OCI-LY7 (cell line): ENCODE data around the gene CD302. TPM values are rescaled to one million over a fixed set of nuclear protein-coding genes. Genes with fewer than 3 reads are reported as not detected.
"Not testable (repeated sequence)": the region's sequence is repeated elsewhere in the genome, so short reads cannot be mapped to it uniquely, and the experiment has no call there.

Experiments
- BruUV-seq: library from RNA; stranded (reverse); fragments of 400-500 nt; replicated peaks from 2 replicates; lab custom pipeline; 2021; lab: Mats Ljungman, UMichigan
- CTCF ChIA-PET: fragments of 300-600 bp; sonication (Branson Sonifier 250); formaldehyde crosslinking; loops from one replicate; lab custom pipeline; 2022; ENCODE audit warnings: antibody characterized with exemption; ENCODE audit not compliant: unreplicated experiment; lab: Charles Lee
- POLR2A ChIA-PET: fragments of 300-600 bp; sonication (Branson Sonifier 250); formaldehyde crosslinking; loops from one replicate; lab custom pipeline; 2022; ENCODE audit warnings: antibody characterized with exemption; lab: Charles Lee
- DNase-seq: peaks from one replicate; pipeline ENCODE4 v3.0.0-alpha.2; 2015; ENCODE audit warnings: low spot score
- H2AFZ ChIP-seq: fragments of 200-600 bp; sonication (generic), shearing (Covaris generic); 2 replicates; pipeline ENCODE4 v1.6.1; 2014; ENCODE audit warnings: mild to moderate bottlenecking, antibody characterized with exemption, low read length, moderate library complexity
- H3K27ac ChIP-seq: fragments of 200-600 bp; sonication (generic); 2 replicates; pipeline ENCODE4 v1.5.1; 2014; ENCODE audit warnings: mixed run types, low read depth, mild to moderate bottlenecking, moderate library complexity, low read length, inconsistent platforms; ENCODE audit not compliant: poor library complexity, severe bottlenecking
- H3K36me3 ChIP-seq: fragments of 200-600 bp; sonication (generic); 2 replicates; pipeline ENCODE4 v1.6.1; 2014; ENCODE audit warnings: mild to moderate bottlenecking, antibody characterized with exemption, low read length, moderate library complexity, mixed read lengths; ENCODE audit not compliant: insufficient read depth
- H3K4me1 ChIP-seq: fragments of 200-600 bp; sonication (generic); 2 replicates; pipeline ENCODE4 v1.5.1; 2014; ENCODE audit warnings: mild to moderate bottlenecking, low read length; ENCODE audit not compliant: insufficient read depth, poor library complexity, severe bottlenecking
- H3K4me2 ChIP-seq: fragments of 200-600 bp; sonication (generic); 2 replicates; pipeline ENCODE4 v1.6.1; 2014; ENCODE audit warnings: mild to moderate bottlenecking, low read length
- H3K4me3 ChIP-seq: fragments of 200-600 bp; sonication (generic); 2 replicates; pipeline ENCODE4 v1.5.1; 2014; ENCODE audit warnings: mild to moderate bottlenecking, low read depth, low read length; ENCODE audit not compliant: poor library complexity, severe bottlenecking
- H3K79me2 ChIP-seq: fragments of 200-600 bp; sonication (generic); 2 replicates; pipeline ENCODE4 v1.6.1; 2016; ENCODE audit warnings: low read depth, mild to moderate bottlenecking, low read length, moderate library complexity, mixed read lengths; ENCODE audit not compliant: insufficient read depth
- H3K9me2 ChIP-seq: fragments of 200-600 bp; sonication (generic); 2 replicates; pipeline ENCODE4 v1.6.1; 2016; ENCODE audit warnings: mild to moderate bottlenecking, low read length, mixed read lengths; ENCODE audit not compliant: insufficient read depth
- H3K9me3 ChIP-seq: fragments of 200-600 bp; sonication (generic); 2 replicates; pipeline ENCODE4 v1.6.1; 2014; ENCODE audit warnings: mild to moderate bottlenecking, mixed run types, low read length, mixed read lengths
- H4K20me1 ChIP-seq: fragments of 200-600 bp; sonication (generic); 2 replicates; pipeline ENCODE4 v1.6.1; 2014; ENCODE audit warnings: mild to moderate bottlenecking, antibody characterized with exemption, low read length, moderate library complexity, mixed read lengths; ENCODE audit not compliant: insufficient read depth
- EZH2phosphoT487 ChIP-seq: fragments of 200-600 bp; sonication (generic); IDR thresholded peaks from 2 replicates; pipeline ENCODE4 v1.6.1; 2018; ENCODE audit warnings: low read depth, borderline replicate concordance, mild to moderate bottlenecking, mixed run types, antibody characterized with exemption, low read length, moderate library complexity, mixed read lengths
- intact Hi-C: fragments of 100-400 bp; cut with micrococcal nuclease; formaldehyde crosslinking; loops from one replicate; pipeline ENCODE4 v1.10.0; 2022; ENCODE audit not compliant: unreplicated experiment
- total RNA-seq, 2 experiments: library from RNA; depleted of rRNA in 1 of 2; stranded (reverse); fragments of >200 nt in 1 of 2; shearing (Covaris generic) in 1 of 2; gene quantifications; 2 replicates each; pipeline ENCODE4 v1.2.3, GENCODE V29; 2014 to 2022
- TF ChIP-seq, protein P1 (sequence below): fragments of 200-600 bp; sonication (generic); conservative IDR thresholded peaks from 2 replicates; pipeline ENCODE4 v1.5.1; 2014; ENCODE audit warnings: mild to moderate bottlenecking, antibody characterized with exemption, low read length, moderate library complexity, mixed read lengths

Gene CD302
- total RNA-seq, 2 experiments from 2014 or later: not detected

DNA sequence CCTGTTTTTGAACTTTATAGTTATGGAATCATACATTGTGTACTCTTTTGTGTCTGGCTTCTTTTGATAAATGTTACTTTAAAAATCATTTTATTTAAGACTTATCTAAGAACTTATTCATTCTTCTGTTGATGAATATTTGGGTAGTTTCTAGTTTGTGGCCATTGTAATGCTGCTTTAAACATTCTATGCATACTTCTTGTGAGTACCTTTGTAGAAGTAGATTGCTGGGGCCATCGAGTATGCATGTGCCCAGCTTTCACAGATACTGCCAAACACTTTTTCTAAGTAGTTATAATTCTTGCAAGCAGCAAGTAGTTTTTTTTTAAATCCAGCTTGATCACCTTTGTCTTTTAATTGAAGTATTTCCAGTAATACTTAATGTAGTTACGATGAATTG, 11.1 kb downstream of the CD302 start:
- H3K27ac ChIP-seq: no peak overlapping the region
- no peaks in the 10 kb centered on the region for H4K20me1 ChIP-seq
- ChIA-PET CTCF (no interaction called here), POLR2A (interaction anchor here (0.6 kb wide), 2 partner anchors 27 to 183 kb away, joined by 3 to 4 read pairs; no protein-coding TSS in a partner anchor)
- H3K36me3 ChIP-seq: no peaks in the 10 kb centered on the region
- intact Hi-C loops: loop anchor here (5.0 kb wide), 1 partner anchor 135 kb away; no protein-coding TSS in a partner anchor
- H3K9me3 ChIP-seq: no peaks in the 10 kb centered on the region
- no peaks in the 10 kb centered on the region for H3K79me2 ChIP-seq
- BruUV-seq: no TSS peak
- no peak overlapping the region for H3K4me2 ChIP-seq
- no peak overlapping the region for H3K4me3 ChIP-seq
- no peak for DNase-seq
- H2AFZ ChIP-seq: no peak overlapping the region
- TF ChIP-seq EZH2phosphoT487: no peak
- TF ChIP-seq, protein P1, sequence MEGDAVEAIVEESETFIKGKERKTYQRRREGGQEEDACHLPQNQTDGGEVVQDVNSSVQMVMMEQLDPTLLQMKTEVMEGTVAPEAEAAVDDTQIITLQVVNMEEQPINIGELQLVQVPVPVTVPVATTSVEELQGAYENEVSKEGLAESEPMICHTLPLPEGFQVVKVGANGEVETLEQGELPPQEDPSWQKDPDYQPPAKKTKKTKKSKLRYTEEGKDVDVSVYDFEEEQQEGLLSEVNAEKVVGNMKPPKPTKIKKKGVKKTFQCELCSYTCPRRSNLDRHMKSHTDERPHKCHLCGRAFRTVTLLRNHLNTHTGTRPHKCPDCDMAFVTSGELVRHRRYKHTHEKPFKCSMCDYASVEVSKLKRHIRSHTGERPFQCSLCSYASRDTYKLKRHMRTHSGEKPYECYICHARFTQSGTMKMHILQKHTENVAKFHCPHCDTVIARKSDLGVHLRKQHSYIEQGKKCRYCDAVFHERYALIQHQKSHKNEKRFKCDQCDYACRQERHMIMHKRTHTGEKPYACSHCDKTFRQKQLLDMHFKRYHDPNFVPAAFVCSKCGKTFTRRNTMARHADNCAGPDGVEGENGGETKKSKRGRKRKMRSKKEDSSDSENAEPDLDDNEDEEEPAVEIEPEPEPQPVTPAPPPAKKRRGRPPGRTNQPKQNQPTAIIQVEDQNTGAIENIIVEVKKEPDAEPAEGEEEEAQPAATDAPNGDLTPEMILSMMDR: no peak
- H3K9me2 ChIP-seq: no peaks in the 10 kb centered on the region
- no peaks in the 10 kb centered on the region for H3K4me1 ChIP-seq

DNA sequence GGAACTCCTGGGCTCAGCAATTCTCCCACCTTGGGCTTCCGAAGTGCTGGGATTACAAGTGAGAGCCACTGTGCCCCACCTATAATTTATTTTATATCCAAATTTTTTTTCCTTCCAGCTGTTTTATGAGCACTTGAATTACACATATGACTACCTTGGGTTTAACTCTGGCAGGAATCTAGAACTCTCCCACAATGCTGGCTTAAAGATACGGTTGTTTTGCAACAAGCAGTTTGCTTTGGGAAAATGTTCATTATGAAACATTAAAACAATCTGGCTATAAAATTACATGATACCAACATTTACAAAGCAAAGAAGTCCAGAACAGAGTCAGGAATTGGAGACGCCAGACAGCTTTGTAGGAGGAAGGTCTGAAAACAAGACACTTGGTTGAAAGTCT, 12.8 kb downstream of the CD302 start:
- no peak for DNase-seq
- TF ChIP-seq EZH2phosphoT487: no peak
- TF ChIP-seq, protein P1: no peak
- no peak overlapping the region for H2AFZ ChIP-seq
- no peak overlapping the region for H3K4me3 ChIP-seq
- H3K79me2 ChIP-seq: no peaks in the 10 kb centered on the region
- H3K27ac ChIP-seq: no peak overlapping the region
- no peaks in the 10 kb centered on the region for H4K20me1 ChIP-seq
- no peaks in the 10 kb centered on the region for H3K9me3 ChIP-seq
- no peaks in the 10 kb centered on the region for H3K4me1 ChIP-seq
- CTCF ChIA-PET: no interaction called here
- POLR2A ChIA-PET: no interaction called here
- H3K36me3 ChIP-seq: no peaks in the 10 kb centered on the region
- no TSS peak for BruUV-seq
- intact Hi-C loops: loop anchor here (5.0 kb wide), 1 partner anchor 133 kb away; no protein-coding TSS in a partner anchor
- no peaks in the 10 kb centered on the region for H3K9me2 ChIP-seq
- H3K4me2 ChIP-seq: no peak overlapping the region

DNA sequence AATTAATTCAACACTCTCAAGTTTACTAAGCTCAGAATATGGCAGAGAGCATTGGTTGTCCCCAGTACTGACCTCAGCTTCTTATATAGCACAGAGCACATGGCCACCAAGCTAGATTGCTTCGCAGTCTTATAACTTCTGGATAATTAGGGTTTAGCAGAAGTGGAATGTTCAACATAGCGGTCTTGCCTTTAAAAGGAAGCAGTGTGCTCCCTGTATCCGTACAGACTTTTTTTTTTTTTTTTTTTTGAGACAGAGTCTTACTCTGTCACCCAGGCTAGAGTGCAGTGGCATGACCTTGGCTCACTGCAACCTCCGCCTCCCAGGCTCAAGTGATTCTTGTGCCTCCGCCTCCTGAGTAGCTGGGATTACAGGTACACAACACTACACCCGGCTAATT, 13.3 kb downstream of the CD302 start:
- H3K4me3 ChIP-seq, BruUV-seq, H3K9me2 ChIP-seq, H3K9me3 ChIP-seq, H3K36me3 ChIP-seq, H3K27ac ChIP-seq, CTCF ChIA-PET, H3K4me1 ChIP-seq, H2AFZ ChIP-seq, H3K4me2 ChIP-seq, DNase-seq, H3K79me2 ChIP-seq, H4K20me1 ChIP-seq: not testable (repeated sequence)
- POLR2A ChIA-PET: interaction anchor here (0.7 kb wide), 1 partner anchor 16 kb away, joined by 3 read pairs; no protein-coding TSS in a partner anchor
- intact Hi-C loops: loop anchor here (5.0 kb wide), 1 partner anchor 132 kb away; no protein-coding TSS in a partner anchor
